22Rv1 (cell line): ENCODE results near the gene LRRC10B.

Experiments
- CTCF ChIP-seq: fragments of 450-650 bp; IDR thresholded peaks from 2 replicates; pipeline ENCODE4 v1.5.1; 2017; ENCODE audit warnings: mild to moderate bottlenecking
- ZFX ChIP-seq: fragments of 450-650 bp; IDR thresholded peaks from 2 replicates; pipeline ENCODE4 v1.6.1; 2017; ENCODE audit warnings: antibody characterized with exemption, borderline replicate concordance

DNA sequence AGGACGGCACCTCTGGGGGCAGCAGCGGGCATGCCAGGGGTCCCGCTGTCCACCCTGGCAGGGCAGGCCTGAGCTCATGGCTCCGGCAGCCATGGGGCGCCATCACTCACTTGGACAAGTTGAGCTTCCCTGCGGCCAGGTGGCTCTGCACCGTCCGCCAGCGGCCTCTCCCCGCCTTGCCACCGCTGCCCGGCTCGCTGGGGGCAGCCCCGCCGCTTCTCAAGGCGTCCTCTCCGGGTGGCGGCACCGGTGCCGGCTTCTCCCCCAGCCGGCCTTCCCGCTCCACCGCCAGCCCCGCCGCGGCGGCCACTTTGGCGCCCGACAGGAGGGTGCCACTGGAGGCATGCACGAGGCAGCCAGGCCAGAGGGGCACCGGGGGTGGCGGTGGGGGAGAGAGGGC lies 37.4 kb downstream of the LRRC10B start:
- TF ChIP-seq CTCF (no peak), ZFX (no peak)
